Islet precursor cell (in vitro differentiated cells): Measurements from ENCODE around the gene MID1.

Experiments
- DNase-seq: peaks from one replicate; pipeline ENCODE4 v3.0.0-alpha.2; 2018

Gene MID1

DNA sequence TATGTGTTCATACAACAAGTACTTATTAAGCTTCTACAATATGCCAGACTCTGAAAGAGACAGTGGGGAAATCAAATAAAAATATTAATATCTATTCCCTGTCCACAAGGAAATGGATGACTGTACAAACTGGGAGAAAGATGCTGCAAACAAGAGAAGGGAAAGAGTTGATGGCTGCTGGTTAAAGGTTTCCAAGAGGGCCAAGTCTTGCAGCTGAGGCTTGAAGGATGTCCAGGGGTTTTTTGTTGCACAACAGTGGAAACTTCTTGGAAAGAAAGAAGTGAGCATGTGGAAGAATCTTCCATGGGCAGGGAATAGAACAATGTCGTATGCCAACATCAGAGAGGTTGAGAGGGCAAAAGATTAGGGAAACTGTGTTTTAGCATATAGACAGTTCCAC, 95.8 kb downstream of the MID1 start:
- DNase-seq: no peak

DNA sequence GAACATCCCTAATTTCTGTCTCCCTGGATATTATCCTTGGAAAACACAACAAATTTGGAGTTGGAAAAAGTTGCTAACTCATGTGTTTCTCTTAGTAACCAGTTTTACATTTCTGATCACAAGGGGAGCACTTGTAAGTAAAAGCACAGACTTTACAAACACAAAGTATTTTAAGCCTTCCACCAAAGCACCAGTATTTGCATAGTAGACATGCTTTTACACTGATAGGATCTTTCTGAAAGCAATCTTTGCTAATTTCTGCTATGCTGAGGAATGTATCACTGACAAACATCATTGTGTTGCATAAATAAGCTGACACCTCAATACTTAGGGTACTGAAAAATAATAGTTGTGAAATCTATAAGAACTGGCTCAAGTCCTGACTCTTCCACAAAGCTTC, 100.6 kb downstream of the MID1 start:
- no peak for DNase-seq

DNA sequence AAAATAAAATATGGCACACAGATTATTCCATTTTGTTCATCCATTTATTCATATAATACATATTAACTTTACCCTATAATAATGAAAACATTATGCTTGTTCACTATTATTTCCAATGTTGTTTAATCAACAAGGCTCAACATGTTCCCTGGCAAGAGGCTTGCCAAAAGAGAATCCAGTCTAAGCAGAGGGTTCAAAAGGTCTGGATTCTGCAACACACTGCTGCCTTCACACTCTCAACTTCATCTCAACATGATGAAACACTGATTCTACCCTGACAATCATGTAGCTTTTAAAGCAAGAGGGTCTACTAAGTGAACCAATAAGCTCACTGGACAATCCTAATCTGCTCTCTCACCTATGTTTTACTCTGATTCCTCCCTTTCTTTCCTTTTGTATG, 101.1 kb downstream of the MID1 start:
- DNase-seq: no peak

DNA sequence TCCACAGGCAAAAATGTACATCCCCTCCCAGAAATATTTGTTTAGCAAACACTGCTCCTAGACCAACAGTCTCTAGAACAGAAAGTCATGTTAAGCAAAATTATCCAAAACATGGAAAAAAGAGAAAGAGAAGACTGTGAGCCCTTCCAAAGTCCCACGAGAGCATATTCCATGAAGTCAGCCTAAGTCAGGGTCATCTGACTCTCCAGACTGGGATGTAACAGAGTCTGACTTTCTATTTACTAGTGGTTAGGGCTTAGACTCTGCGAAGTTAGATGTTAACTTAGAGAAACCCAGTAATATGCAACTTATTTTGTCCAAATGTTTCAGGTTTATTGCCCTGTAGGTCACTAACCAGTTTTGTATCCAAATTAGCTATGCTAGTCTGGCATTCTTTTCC, 102.3 kb downstream of the MID1 start:
- no peak for DNase-seq

DNA sequence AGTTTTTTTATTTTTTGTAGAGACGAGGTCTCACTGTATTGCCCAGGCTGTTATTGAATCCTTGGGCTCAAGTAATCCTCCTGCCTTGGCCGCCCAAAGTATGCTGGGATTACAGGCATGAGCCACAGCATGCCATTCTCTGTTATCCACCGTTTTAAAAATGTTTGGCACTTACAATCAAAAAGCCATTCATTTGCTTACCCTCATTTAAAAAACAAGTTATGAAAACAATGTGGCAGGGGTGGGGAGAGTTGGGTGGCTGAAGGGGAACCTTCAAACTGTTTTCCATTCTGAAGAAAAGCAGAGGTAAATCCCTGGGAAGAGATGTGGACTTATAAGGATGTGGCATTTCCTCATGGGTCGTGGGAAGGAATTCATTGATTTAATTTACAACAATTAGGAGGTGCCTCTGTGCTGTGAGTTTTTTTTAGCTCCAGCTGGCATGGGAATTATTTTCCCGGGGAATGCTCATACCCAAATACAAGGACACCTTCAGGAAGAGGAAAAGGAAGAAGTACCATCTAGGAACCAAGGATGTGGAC, 103.5 kb downstream of the MID1 start:
- no peak for DNase-seq

GRCh38 chrX:10514891-10515290, 105.5 kb downstream of the MID1 start:
- no peak for DNase-seq

DNA sequence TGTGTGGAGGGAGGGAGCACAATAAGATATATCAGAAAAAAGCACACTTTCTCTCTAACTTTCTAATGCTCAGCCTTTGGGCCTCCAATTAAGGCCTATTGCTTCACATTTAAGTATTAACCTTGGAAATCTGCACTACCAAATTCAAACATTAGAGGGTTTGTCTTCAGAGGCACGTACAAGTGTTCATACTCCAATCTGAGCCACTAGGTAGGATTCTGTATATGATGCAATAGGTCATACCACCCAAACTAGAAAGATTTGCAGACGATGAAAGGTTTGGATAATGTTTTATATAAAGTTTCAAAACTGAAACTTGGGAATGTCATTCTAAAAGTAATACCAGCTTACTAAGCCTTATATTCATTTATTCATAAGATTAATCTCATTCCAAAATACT, 106.4 kb downstream of the MID1 start:
- DNase-seq: no peak

- DNase-seq: no peak
Observed at GRCh38 chrX:10512741-10513140, 107.6 kb downstream of the MID1 start.

DNA sequence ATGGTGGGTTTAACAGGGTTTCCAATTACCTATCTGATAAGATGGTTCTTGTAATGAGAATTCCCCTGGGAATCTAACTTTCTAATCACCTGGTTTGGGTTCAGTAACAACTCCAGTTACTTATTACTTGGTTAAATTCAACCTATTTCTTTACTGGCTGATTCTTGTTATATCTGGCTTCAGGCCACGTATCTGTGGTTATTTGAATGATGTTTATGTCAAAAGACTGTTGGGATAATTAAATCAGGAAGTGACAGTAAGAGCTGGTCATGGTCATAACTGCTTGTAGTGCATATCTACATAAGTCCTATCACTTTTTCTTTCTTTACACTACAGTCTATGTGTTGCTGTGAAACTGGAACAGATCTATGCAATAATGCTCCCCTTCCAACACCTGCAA, 108.1 kb downstream of the MID1 start:
- DNase-seq: no peak

- DNase-seq: no peak
Observed at GRCh38 chrX:10509397-10509796, 111.0 kb downstream of the MID1 start.

DNA sequence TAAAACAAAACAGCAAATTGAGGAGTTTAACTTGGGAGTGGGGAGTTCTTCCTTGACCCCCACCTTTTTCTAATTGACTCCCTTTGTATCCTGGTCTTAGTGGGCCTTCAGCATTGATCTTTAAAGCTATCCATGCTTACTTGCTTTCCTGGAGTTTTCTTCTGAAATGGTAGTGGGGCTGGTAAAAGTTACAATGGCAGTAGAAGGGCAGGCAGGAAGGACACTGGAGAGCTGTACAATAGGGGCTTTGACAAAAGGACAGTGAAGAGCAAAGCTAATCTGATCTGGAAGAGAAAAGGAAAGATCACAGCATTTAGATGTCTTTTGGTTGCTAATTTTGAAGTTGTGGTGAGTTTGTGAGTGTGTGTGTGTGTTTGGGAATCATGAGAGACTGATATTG, 111.5 kb downstream of the MID1 start:
- no peak for DNase-seq

DNA sequence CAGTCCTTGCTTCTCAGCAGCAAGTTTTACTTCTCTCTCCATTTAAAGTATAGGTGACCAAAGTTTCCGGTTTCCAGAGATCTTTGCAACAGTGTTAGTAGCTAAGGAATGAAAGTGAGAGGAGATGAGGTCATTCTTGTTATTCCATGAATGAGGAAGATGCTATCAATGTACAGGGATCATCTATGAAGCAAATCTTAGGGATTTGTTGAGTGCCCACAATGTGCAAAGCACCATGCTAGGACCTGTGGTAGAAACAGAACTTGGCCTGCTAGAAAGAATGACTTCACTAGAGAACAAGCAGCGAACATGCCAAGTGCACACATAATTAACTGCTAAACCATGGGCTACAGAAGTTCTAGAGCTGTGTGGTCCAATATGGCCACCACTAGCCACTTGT, 112.5 kb downstream of the MID1 start:
- DNase-seq: no peak

GRCh38 chrX:10507181-10507580, 113.2 kb downstream of the MID1 start:
- no peak for DNase-seq

DNA sequence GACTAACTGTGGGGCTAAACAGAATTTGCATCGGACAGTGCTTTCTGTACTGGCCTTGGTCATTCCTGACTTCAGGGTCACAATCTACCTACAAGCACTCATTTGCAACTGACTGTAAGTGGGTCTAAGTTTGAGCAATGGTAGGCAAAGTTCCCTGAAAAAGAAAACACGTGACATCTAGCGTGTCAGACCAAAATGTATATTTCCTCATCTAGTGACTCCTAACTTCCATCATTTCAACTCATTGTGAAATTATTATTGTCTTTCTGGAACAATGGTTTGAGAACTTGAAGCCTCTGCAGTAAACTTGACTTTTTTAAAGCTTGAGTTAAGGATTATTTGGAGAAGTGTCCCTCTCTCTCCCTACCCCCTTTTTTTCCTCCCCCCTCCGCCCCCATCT, 113.6 kb downstream of the MID1 start:
- no peak for DNase-seq

DNA sequence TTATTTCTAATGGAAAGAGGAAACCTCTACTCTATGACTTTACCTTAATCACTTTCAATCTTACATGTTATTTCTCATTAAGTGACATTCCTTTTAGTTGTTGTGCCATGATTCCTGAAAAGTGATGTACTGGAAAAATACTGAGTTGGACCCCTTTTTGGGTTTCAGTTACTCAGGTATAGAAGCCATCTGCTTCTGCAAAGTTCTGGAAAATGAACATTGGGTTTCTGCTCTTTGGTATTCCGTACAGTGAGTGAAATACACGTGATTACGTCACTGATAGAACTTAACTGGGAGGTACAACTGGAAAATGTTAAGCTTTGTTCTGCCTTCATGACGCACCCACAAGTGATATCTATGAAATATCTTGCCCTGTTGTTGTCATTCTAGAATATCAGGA, 114.7 kb downstream of the MID1 start:
- DNase-seq: no peak

GRCh38 chrX:10502961-10503360, 117.4 kb downstream of the MID1 start:
- DNase-seq: no peak

GRCh38 chrX:10501611-10502010, 118.8 kb downstream of the MID1 start:
- no peak for DNase-seq

GRCh38 chrX:10496345-10496965, 123.9 kb downstream of the MID1 start:
- DNase-seq: no peak

GRCh38 chrX:10495677-10496076, 124.7 kb downstream of the MID1 start:
- DNase-seq: no peak

DNA sequence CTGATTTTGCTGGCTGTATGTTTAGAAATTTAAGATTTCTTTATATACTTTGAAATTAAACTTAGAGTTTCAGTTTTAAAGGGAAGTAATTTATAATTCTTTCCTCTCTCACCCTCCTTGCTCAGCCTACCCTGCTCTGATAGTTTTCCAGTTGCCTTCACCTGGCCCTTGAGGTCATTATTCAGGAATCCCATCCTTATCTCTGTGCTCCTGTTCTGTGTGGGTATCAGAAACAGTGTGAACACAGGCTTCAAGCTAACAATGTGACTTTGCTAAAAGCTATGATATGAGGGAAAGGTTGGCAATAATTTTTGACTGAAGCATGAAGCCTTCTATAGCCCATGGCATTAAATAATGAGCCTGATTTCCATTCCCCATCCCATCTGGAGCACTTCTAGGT, 128.1 kb downstream of the MID1 start:
- DNase-seq: no peak

DNA sequence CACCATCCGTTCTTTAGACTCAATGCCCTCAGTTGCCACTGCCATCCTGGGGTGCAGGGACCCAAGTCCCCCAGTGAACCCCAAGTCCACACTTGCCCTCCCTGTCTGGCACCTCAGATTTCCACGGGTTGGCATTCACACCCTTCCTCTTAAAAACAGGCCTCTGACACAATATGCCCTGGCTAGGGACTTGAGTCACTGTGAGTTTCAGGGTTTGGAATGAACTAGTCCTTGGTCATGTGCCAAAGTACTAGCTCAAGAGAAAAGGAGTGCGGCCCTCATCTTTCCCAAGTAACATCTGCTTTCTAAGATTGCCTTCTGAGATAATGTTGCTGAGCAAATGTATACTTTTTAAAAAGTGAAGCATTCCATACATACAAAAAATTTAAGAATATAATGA, 134.0 kb downstream of the MID1 start:
- DNase-seq: no peak

GRCh38 chrX:10485326-10485725, 135.1 kb downstream of the MID1 start:
- DNase-seq: no peak

DNA sequence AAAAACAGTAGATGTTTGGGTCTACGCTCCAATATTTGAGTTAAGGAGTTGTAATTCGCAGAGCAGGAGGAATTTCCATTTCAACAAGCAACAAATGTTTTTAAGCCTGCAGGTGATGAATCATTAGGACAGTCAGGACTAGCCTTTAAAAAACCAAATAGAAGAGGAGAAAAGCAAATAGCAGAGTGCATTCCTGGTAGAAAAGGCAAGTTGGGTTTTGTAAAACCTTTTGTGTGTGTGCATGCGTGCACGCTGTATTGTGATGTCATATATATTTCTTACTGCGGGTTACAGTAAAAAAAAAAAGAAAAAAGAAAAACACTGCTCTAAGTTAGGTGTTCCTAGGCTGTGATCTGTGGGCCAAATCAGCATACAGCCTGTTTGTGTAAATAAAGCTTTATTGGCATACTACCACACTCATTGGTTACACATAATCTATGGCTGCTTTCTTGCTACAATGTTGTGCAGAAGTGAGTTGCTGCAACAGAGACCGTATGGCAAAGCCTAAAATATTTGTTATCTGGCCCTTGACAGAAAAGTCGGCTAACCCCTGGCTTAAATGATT, 135.6 kb downstream of the MID1 start:
- no peak for DNase-seq

- no peak for DNase-seq
Observed at GRCh38 chrX:10483191-10483831, 137.1 kb downstream of the MID1 start.

DNA sequence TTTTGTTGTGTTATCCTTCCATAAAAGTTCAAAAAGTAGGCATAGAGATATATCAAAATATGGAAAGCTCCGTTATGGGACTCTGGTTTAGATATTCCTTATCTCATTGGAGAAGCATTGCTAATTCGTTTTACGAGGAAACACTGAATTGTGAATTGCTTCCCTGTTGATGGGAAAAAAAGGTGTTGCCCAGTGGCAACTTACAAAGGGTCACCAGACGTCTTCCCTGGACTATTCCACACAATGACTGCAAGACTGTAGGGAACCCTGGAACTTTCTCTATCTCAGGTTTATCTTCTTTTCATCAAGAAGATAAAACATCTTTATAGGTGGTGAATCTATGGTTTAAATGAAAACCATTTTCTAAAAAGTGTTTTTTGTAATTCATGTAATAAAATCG, 137.7 kb downstream of the MID1 start:
- DNase-seq: no peak
